ENCODE measurements around the gene IPMK. TPM values are rescaled to one million over a fixed set of nuclear protein-coding genes. Genes with fewer than 3 reads are reported as not detected.
A peak's percentile ranks its signal among the peaks of the same experiment; 100 is the strongest.
"Not testable (repeated sequence)": the region's sequence is repeated elsewhere in the genome, so short reads cannot be mapped to it uniquely, and the experiment has no call there.

IPMK gene
- total RNA-seq, 1 experiment from 2014 or later: 2.0 TPM

GRCh38 chr10:58189269-58189668 lies 78.4 kb downstream of the IPMK start:
- DNase-seq: peak; percentile 49
- no peaks in the 10 kb centered on the region for H3K9me3 ChIP-seq
- no peaks in the 10 kb centered on the region for H3K27me3 ChIP-seq
- H3K4me3 ChIP-seq: no peak overlapping the region
- no peaks in the 10 kb centered on the region; the same call in 1 of the 2 replicates for H3K36me3 ChIP-seq

- no peaks in the 10 kb centered on the region for H3K9me3 ChIP-seq
- no peak overlapping the region for H3K4me3 ChIP-seq
- H3K27me3 ChIP-seq: no peaks in the 10 kb centered on the region
- no peaks in the 10 kb centered on the region for H3K36me3 ChIP-seq
- DNase-seq: no peak
These were observed 83.5 kb downstream of the IPMK start for GRCh38 chr10:58184120-58184670.

GRCh38 chr10:58180666-58181065 lies 87.0 kb downstream of the IPMK start:
- DNase-seq: no peak
- H3K4me3 ChIP-seq: no peak overlapping the region
- H3K9me3 ChIP-seq: no peaks in the 10 kb centered on the region
- no peaks in the 10 kb centered on the region for H3K36me3 ChIP-seq
- H3K27me3 ChIP-seq: peaks cover 2% of the 10 kb centered on the region; the same call in 1 of the 2 replicates

GRCh38 chr10:58179238-58179637 lies 88.5 kb downstream of the IPMK start:
- Histone ChIP-seq H3K36me3 (no peaks in the 10 kb centered on the region), H3K27me3 (peaks cover 2% of the 10 kb centered on the region; the same call in 1 of the 2 replicates), H3K4me3 (no peak overlapping the region), H3K9me3 (no peaks in the 10 kb centered on the region)
- DNase-seq: peak; percentile 8

GRCh38 chr10:58178811-58179210 lies 88.9 kb downstream of the IPMK start:
- Histone ChIP-seq H3K4me3 (no peak overlapping the region), H3K27me3 (peaks cover 2% of the 10 kb centered on the region; the same call in 1 of the 2 replicates), H3K9me3 (no peaks in the 10 kb centered on the region), H3K36me3 (no peaks in the 10 kb centered on the region)
- DNase-seq: peak; percentile 58

GRCh38 chr10:58177362-58177947 lies 90.2 kb downstream of the IPMK start:
- no peak for DNase-seq
- H3K4me3 ChIP-seq: no peak overlapping the region
- H3K36me3 ChIP-seq: no peaks in the 10 kb centered on the region
- peaks cover 2% of the 10 kb centered on the region; the same call in 1 of the 2 replicates for H3K27me3 ChIP-seq
- no peaks in the 10 kb centered on the region for H3K9me3 ChIP-seq

- Histone ChIP-seq H3K4me3 (no peak overlapping the region), H3K9me3 (no peaks in the 10 kb centered on the region), H3K27me3 (peaks cover 2% of the 10 kb centered on the region; the same call in 1 of the 2 replicates), H3K36me3 (no peaks in the 10 kb centered on the region)
- DNase-seq: no peak
These were observed 91.4 kb downstream of the IPMK start for GRCh38 chr10:58175990-58176900.

- H3K4me3 ChIP-seq: no peak overlapping the region
- no peak for DNase-seq
These were observed 92.9 kb downstream of the IPMK start for GRCh38 chr10:58174831-58175230.

GRCh38 chr10:58173391-58173790 lies 94.3 kb downstream of the IPMK start:
- peaks cover 8% of the 10 kb centered on the region for H3K27me3 ChIP-seq
- H3K9me3 ChIP-seq: no peaks in the 10 kb centered on the region
- no peak for DNase-seq
- H3K4me3 ChIP-seq: no peak overlapping the region
- H3K36me3 ChIP-seq: no peaks in the 10 kb centered on the region

More at GRCh38 chr10:58174831-58175230, 92.9 kb downstream of the IPMK start:
- H3K9me3 ChIP-seq: no peaks in the 10 kb centered on the region
- peaks cover 2% of the 10 kb centered on the region; the same call in 1 of the 2 replicates for H3K27me3 ChIP-seq
- no peaks in the 10 kb centered on the region for H3K36me3 ChIP-seq

- Histone ChIP-seq H3K9me3 (no peaks in the 10 kb centered on the region), H3K36me3 (no peaks in the 10 kb centered on the region), H3K4me3 (no peak overlapping the region), H3K27me3 (peaks cover 6% of the 10 kb centered on the region; the same call in 1 of the 2 replicates)
- no peak for DNase-seq
These were observed 96.5 kb downstream of the IPMK start for GRCh38 chr10:58171146-58171545.

GRCh38 chr10:58164517-58164916 lies 103.2 kb downstream of the IPMK start:
- Histone ChIP-seq H3K4me3 (no peak overlapping the region), H3K9me3 (no peaks in the 10 kb centered on the region), H3K36me3 (no peaks in the 10 kb centered on the region), H3K27me3 (peaks cover 6% of the 10 kb centered on the region; the same call in 1 of the 2 replicates)
- DNase-seq: no peak

- H3K9me3 ChIP-seq: no peaks in the 10 kb centered on the region
- peak; percentile 11 for DNase-seq
- H3K4me3 ChIP-seq: no peak overlapping the region
- no peaks in the 10 kb centered on the region for H3K27me3 ChIP-seq
- no peaks in the 10 kb centered on the region for H3K36me3 ChIP-seq
These were observed 108.9 kb downstream of the IPMK start for GRCh38 chr10:58158806-58159205.

GRCh38 chr10:58157076-58157766 lies 110.5 kb downstream of the IPMK start:
- peak; percentile 91 for DNase-seq
- H3K27me3 ChIP-seq: no peaks in the 10 kb centered on the region
- H3K4me3 ChIP-seq: no peak overlapping the region
- H3K36me3 ChIP-seq: no peaks in the 10 kb centered on the region
- H3K9me3 ChIP-seq: no peaks in the 10 kb centered on the region

GRCh38 chr10:58155941-58156340 lies 111.8 kb downstream of the IPMK start:
- H3K9me3 ChIP-seq, H3K4me3 ChIP-seq, H3K27me3 ChIP-seq, H3K36me3 ChIP-seq, DNase-seq: not testable (repeated sequence)

GRCh38 chr10:58153751-58154150 lies 113.9 kb downstream of the IPMK start:
- Histone ChIP-seq H3K36me3 (no peaks in the 10 kb centered on the region), H3K9me3 (no peaks in the 10 kb centered on the region), H3K4me3 (no peak overlapping the region), H3K27me3 (peaks cover 6% of the 10 kb centered on the region; the same call in 1 of the 2 replicates)
- DNase-seq: no peak

- no peak overlapping the region for H3K4me3 ChIP-seq
- peak; percentile 51 for DNase-seq
- H3K36me3 ChIP-seq: no peaks in the 10 kb centered on the region
- H3K9me3 ChIP-seq: no peaks in the 10 kb centered on the region
- peaks cover 6% of the 10 kb centered on the region; the same call in 1 of the 2 replicates for H3K27me3 ChIP-seq
These were observed 114.9 kb downstream of the IPMK start for GRCh38 chr10:58152673-58153263.
